ENCODE results near the gene ISLR.

GRCh38 chr15:74199297-74199652, 25.8 kb downstream of the ISLR start:
- TF ChIP-seq CTCF (conservative IDR thresholded peaks at IDR 0.05), result no peak
- TF ChIP-seq EZH2 (IDR thresholded peaks at IDR 0.05; ENCODE audit: low read depth), result no peak

All from PC-9 (cell line).